PC-9 (cell line): ENCODE results near the gene SLC6A6.

Experiments
- CTCF ChIP-seq: fragments of 200-600 bp; sonication (generic); conservative IDR thresholded peaks from 2 replicates; pipeline ENCODE4 v1.6.1; 2017; ENCODE audit warnings: mixed run types, antibody characterized with exemption, mild to moderate bottlenecking, moderate library complexity
- EZH2 ChIP-seq: fragments of 200-600 bp; sonication (generic); IDR thresholded peaks from 2 replicates; pipeline ENCODE4 v1.8.0; 2017; ENCODE audit warnings: antibody characterized with exemption, low read depth

GRCh38 chr3:14507757-14508504, 105.5 kb downstream of the SLC6A6 start:
- TF ChIP-seq CTCF (no peak), EZH2 (no peak)
